ENCODE measurements around the gene PTRHD1.

Gene PTRHD1

GRCh38 chr2:24797644-24798043 is 4.5 kb upstream of the PTRHD1 start:
- TF ChIP-seq EZH2phosphoT487 (IDR thresholded peaks at IDR 0.05; ENCODE audit: low read depth) (no peak), CTCF (IDR thresholded peaks at IDR 0.05; ENCODE audit: low read depth, low read length) (no peak)
- no peaks in the 10 kb centered on the region for H3K27me3 ChIP-seq (ENCODE audit: low read depth, low read length)
- H3K4me2 ChIP-seq (ENCODE audit: low read length): no peak overlapping the region
- no peak overlapping the region for H3K9ac ChIP-seq (ENCODE audit: low read length)
- no peaks in the 10 kb centered on the region for H3K9me3 ChIP-seq (ENCODE audit: insufficient read depth, low read length)
- no peak overlapping the region for H2AFZ ChIP-seq (ENCODE audit: low read depth, low read length)
- H3K27ac ChIP-seq (ENCODE audit: low read length): no peak overlapping the region
- peaks cover 41% of the 10 kb centered on the region for H3K36me3 ChIP-seq (replicated peaks; ENCODE audit: low read depth, low read length)
- 0 out of 2 replicates have a peak, but pooled peaks cover 7% of the 10 kb centered on the region for H4K20me1 ChIP-seq (ENCODE audit: insufficient read depth, low read length)
- H3K79me2 ChIP-seq (ENCODE audit: low read length): peaks cover 73% of the 10 kb centered on the region
- peaks cover 11% of the 10 kb centered on the region for H3K4me1 ChIP-seq (ENCODE audit: low read length)
- H3K4me3 ChIP-seq (ENCODE audit: low read length): no peak overlapping the region

GRCh38 chr2:24793761-24794435 is 707 bp upstream of the PTRHD1 start:
- Histone ChIP-seq H3K27me3 (ENCODE audit: low read depth, low read length) (no peaks in the 10 kb centered on the region), H3K9ac (ENCODE audit: low read length) (peak overlapping the region; percentile 93), H3K27ac (ENCODE audit: low read length) (peak overlapping the region; percentile 83), H3K4me3 (ENCODE audit: low read length) (peak overlapping the region; percentile 91), H4K20me1 (ENCODE audit: insufficient read depth, low read length) (0 out of 2 replicates have a peak, but pooled peaks cover 7% of the 10 kb centered on the region), H3K9me3 (ENCODE audit: insufficient read depth, low read length) (no peaks in the 10 kb centered on the region), H2AFZ (ENCODE audit: low read depth, low read length) (peak overlapping the region; percentile 57; the same call in 1 of the 2 replicates), H3K4me1 (ENCODE audit: low read length) (peaks cover 27% of the 10 kb centered on the region), H3K79me2 (ENCODE audit: low read length) (peaks cover 64% of the 10 kb centered on the region), H3K4me2 (ENCODE audit: low read length) (peak overlapping the region; percentile 85), H3K36me3 (replicated peaks; ENCODE audit: low read depth, low read length) (peaks cover 29% of the 10 kb centered on the region)
- TF ChIP-seq CTCF (IDR thresholded peaks at IDR 0.05; ENCODE audit: low read depth, low read length): no peak

- Histone ChIP-seq H3K9me3 (ENCODE audit: insufficient read depth, low read length) (no peaks in the 10 kb centered on the region), H3K4me2 (ENCODE audit: low read length) (peak overlapping the region; percentile 84), H4K20me1 (ENCODE audit: insufficient read depth, low read length) (0 out of 2 replicates have a peak, but pooled peaks cover 3% of the 10 kb centered on the region), H3K27ac (ENCODE audit: low read length) (peak overlapping the region; percentile 83), H3K9ac (ENCODE audit: low read length) (peak overlapping the region; percentile 93), H2AFZ (ENCODE audit: low read depth, low read length) (peak overlapping the region; percentile 92), H3K27me3 (ENCODE audit: low read depth, low read length) (no peaks in the 10 kb centered on the region), H3K4me1 (ENCODE audit: low read length) (peaks cover 27% of the 10 kb centered on the region), H3K4me3 (ENCODE audit: low read length) (peak overlapping the region; percentile 91), H3K36me3 (replicated peaks; ENCODE audit: low read depth, low read length) (peaks cover 23% of the 10 kb centered on the region), H3K79me2 (ENCODE audit: low read length) (peaks cover 50% of the 10 kb centered on the region)
- TF ChIP-seq CTCF (IDR thresholded peaks at IDR 0.05; ENCODE audit: low read depth, low read length) (no peak), EZH2phosphoT487 (IDR thresholded peaks at IDR 0.05; ENCODE audit: low read depth) (no peak)
Measured at GRCh38 chr2:24792542-24792873, 683 bp downstream of the PTRHD1 start.

GRCh38 chr2:24791452-24791851 is 1.7 kb downstream of the PTRHD1 start:
- peaks cover 13% of the 10 kb centered on the region for H3K36me3 ChIP-seq (replicated peaks; ENCODE audit: low read depth, low read length)
- H2AFZ ChIP-seq (ENCODE audit: low read depth, low read length): no peak overlapping the region
- H3K79me2 ChIP-seq (ENCODE audit: low read length): peaks cover 40% of the 10 kb centered on the region
- no peaks in the 10 kb centered on the region for H4K20me1 ChIP-seq (ENCODE audit: insufficient read depth, low read length)
- no peaks in the 10 kb centered on the region for H3K27me3 ChIP-seq (ENCODE audit: low read depth, low read length)
- no peak overlapping the region for H3K27ac ChIP-seq (ENCODE audit: low read length)
- H3K9me3 ChIP-seq (ENCODE audit: insufficient read depth, low read length): no peaks in the 10 kb centered on the region
- H3K4me3 ChIP-seq (ENCODE audit: low read length): peak overlapping the region; percentile 91
- peak overlapping the region; percentile 93 for H3K9ac ChIP-seq (ENCODE audit: low read length)
- H3K4me2 ChIP-seq (ENCODE audit: low read length): peak overlapping the region; percentile 84
- no peak for TF ChIP-seq EZH2phosphoT487 (IDR thresholded peaks at IDR 0.05; ENCODE audit: low read depth)
- no peak for TF ChIP-seq CTCF (IDR thresholded peaks at IDR 0.05; ENCODE audit: low read depth, low read length)
- peaks cover 30% of the 10 kb centered on the region for H3K4me1 ChIP-seq (ENCODE audit: low read length)

All from OCI-LY3 (cell line).